GM19351 (cell line): ENCODE data around the gene STIMATE.

Experiments used
- ATAC-seq: cut with Tn5 transposase; IDR thresholded peaks from one replicate; pipeline ENCODE4 v1.9.1; 2021; ENCODE audit warnings: mild to moderate bottlenecking, moderate library complexity; ENCODE audit not compliant: unreplicated experiment

The STIMATE gene

GRCh38 chr3:52843108-52843865 lies 54.1 kb downstream of the STIMATE start:
- no peak for ATAC-seq

GRCh38 chr3:52842424-52842823 lies 54.9 kb downstream of the STIMATE start:
- no peak for ATAC-seq

- no peak for ATAC-seq
Observed at GRCh38 chr3:52841981-52842340, 55.4 kb downstream of the STIMATE start.

GRCh38 chr3:52841211-52841980 lies 56.0 kb downstream of the STIMATE start:
- ATAC-seq = peak; percentile 63

GRCh38 chr3:52839892-52840545 lies 57.3 kb downstream of the STIMATE start:
- ATAC-seq = no peak

GRCh38 chr3:52839268-52839575 lies 58.1 kb downstream of the STIMATE start:
- ATAC-seq = no peak

- ATAC-seq = no peak
Observed at GRCh38 chr3:52838561-52839267, 58.6 kb downstream of the STIMATE start.

- ATAC-seq = no peak
Observed at GRCh38 chr3:52836986-52837385, 60.4 kb downstream of the STIMATE start.

GRCh38 chr3:52836471-52836845 lies 60.9 kb downstream of the STIMATE start:
- ATAC-seq = no peak

- ATAC-seq = no peak
Observed at GRCh38 chr3:52835766-52836470, 61.4 kb downstream of the STIMATE start.

- no peak for ATAC-seq
Observed at GRCh38 chr3:52834871-52835501, 62.4 kb downstream of the STIMATE start, which contains the start of gene MUSTN1. Gene MUSTN1, minus strand, starts transcription at chr3:52835019. Its CDS starts 71 bp downstream, at chr3:52834948.

- ATAC-seq = no peak
Observed at GRCh38 chr3:52833202-52833601, 64.1 kb downstream of the STIMATE start.

GRCh38 chr3:52831500-52832301 lies 65.6 kb downstream of the STIMATE start:
- ATAC-seq = no peak

- no peak for ATAC-seq
Observed at GRCh38 chr3:52830535-52831258, 66.7 kb downstream of the STIMATE start, which contains the start of gene ITIH4. Gene ITIH4, minus strand, starts transcription at chr3:52830672. Its CDS starts 30 bp downstream, at chr3:52830642.

- ATAC-seq = no peak
Observed at GRCh38 chr3:52829906-52830463, 67.4 kb downstream of the STIMATE start.

GRCh38 chr3:52829482-52829881 lies 67.9 kb downstream of the STIMATE start:
- ATAC-seq = no peak

GRCh38 chr3:52827866-52828376 lies 69.4 kb downstream of the STIMATE start:
- no peak for ATAC-seq

- no peak for ATAC-seq
Observed at GRCh38 chr3:52827441-52827840, 69.9 kb downstream of the STIMATE start.
